OCI-LY3 (cell line): ENCODE measurements around the gene ZNF436.

Experiments used
- H2AFZ ChIP-seq: fragments of 200-600, 300-600 bp; shearing (Covaris generic); 2 replicates; pipeline ENCODE4 v1.6.0; 2014; ENCODE audit warnings: antibody characterized with exemption, low read depth, low read length
- H3K27ac ChIP-seq: fragments of 200-600, 300-600 bp; sonication (generic); 2 replicates; pipeline ENCODE4 v1.5.1; 2014; ENCODE audit warnings: mild to moderate bottlenecking, low read length, moderate library complexity, mixed read lengths
- H3K27me3 ChIP-seq: fragments of 200-600, 300-600 bp; sonication (generic); 2 replicates; pipeline ENCODE4 v1.6.1; 2014; ENCODE audit warnings: low read depth, low read length, mixed read lengths
- H3K36me3 ChIP-seq: fragments of 200-600, 300-600 bp; sonication (generic); replicated peaks from 2 replicates; pipeline ENCODE3; 2014; ENCODE audit warnings: low read depth, low read length, mixed read lengths
- H3K4me1 ChIP-seq: fragments of 300-600, 200-600 bp; sonication (generic); 2 replicates; pipeline ENCODE4 v1.6.1; 2014; ENCODE audit warnings: low read length, mixed read lengths
- H3K4me2 ChIP-seq: fragments of 200-600, 300-600 bp; sonication (generic); 2 replicates; pipeline ENCODE4 v1.6.1; 2014; ENCODE audit warnings: low read length, mixed read lengths
- H3K4me3 ChIP-seq: fragments of 300-600, 200-600 bp; sonication (generic); 2 replicates; pipeline ENCODE4 v1.5.1; 2014; ENCODE audit warnings: antibody characterized with exemption, mild to moderate bottlenecking, low read length, moderate library complexity
- H3K79me2 ChIP-seq: fragments of 300-600, 200-600 bp; shearing (Covaris generic); 2 replicates; pipeline ENCODE4 v1.6.1; 2014; ENCODE audit warnings: mild to moderate bottlenecking, low read length, mixed read lengths
- H3K9ac ChIP-seq: fragments of 300-600, 200-600 bp; shearing (Covaris generic); 2 replicates; pipeline ENCODE4 v1.6.0; 2014; ENCODE audit warnings: mild to moderate bottlenecking, low read length, moderate library complexity
- H3K9me3 ChIP-seq: fragments of 200-600, 300-600 bp; shearing (Covaris generic); 2 replicates; pipeline ENCODE4 v1.6.1; 2014; ENCODE audit warnings: low read length, mixed read lengths; ENCODE audit not compliant: insufficient read depth
- H4K20me1 ChIP-seq: fragments of 200-600, 300-600 bp; sonication (generic); 2 replicates; pipeline ENCODE4 v1.6.1; 2016; ENCODE audit warnings: low read length, mixed read lengths; ENCODE audit not compliant: insufficient read depth
- CTCF ChIP-seq: fragments of 200-600, 300-600 bp; sonication (generic); IDR thresholded peaks from 2 replicates; pipeline ENCODE4 v1.5.1; 2014; ENCODE audit warnings: antibody characterized with exemption, low read length, low read depth
- EZH2phosphoT487 ChIP-seq: fragments of 200-600 bp; shearing (Covaris generic); IDR thresholded peaks from 2 replicates; pipeline ENCODE4 v1.6.1; 2018; ENCODE audit warnings: antibody characterized with exemption, mixed run types, low read depth

ZNF436 gene

GRCh38 chr1:23395849-23396248 is 26.2 kb upstream of the ZNF436 start:
- peaks cover 14% of the 10 kb centered on the region for H3K27me3 ChIP-seq
- H3K36me3 ChIP-seq: no peaks in the 10 kb centered on the region
- H3K4me2 ChIP-seq: no peak overlapping the region
- no peak overlapping the region for H2AFZ ChIP-seq
- H3K4me1 ChIP-seq: no peaks in the 10 kb centered on the region
- no peak overlapping the region for H3K27ac ChIP-seq
- TF ChIP-seq CTCF (no peak), EZH2phosphoT487 (no peak)
- no peaks in the 10 kb centered on the region for H3K79me2 ChIP-seq
- no peaks in the 10 kb centered on the region for H4K20me1 ChIP-seq
- H3K4me3 ChIP-seq: no peak overlapping the region
- H3K9me3 ChIP-seq: no peaks in the 10 kb centered on the region
- no peak overlapping the region for H3K9ac ChIP-seq

GRCh38 chr1:23395154-23395724 is 25.6 kb upstream of the ZNF436 start:
- no peak overlapping the region for H3K9ac ChIP-seq
- no peak overlapping the region for H2AFZ ChIP-seq
- H3K4me1 ChIP-seq: no peaks in the 10 kb centered on the region
- H3K4me2 ChIP-seq: no peak overlapping the region
- H3K4me3 ChIP-seq: no peak overlapping the region
- no peaks in the 10 kb centered on the region for H3K79me2 ChIP-seq
- peaks cover 14% of the 10 kb centered on the region for H3K27me3 ChIP-seq
- no peak overlapping the region for H3K27ac ChIP-seq
- H3K36me3 ChIP-seq: no peaks in the 10 kb centered on the region
- no peaks in the 10 kb centered on the region for H4K20me1 ChIP-seq
- TF ChIP-seq EZH2phosphoT487: no peak
- TF ChIP-seq CTCF: no peak
- H3K9me3 ChIP-seq: no peaks in the 10 kb centered on the region

- no peak overlapping the region for H3K27ac ChIP-seq
- H3K4me2 ChIP-seq: no peak overlapping the region
- H3K36me3 ChIP-seq: no peaks in the 10 kb centered on the region
- H3K27me3 ChIP-seq: peaks cover 17% of the 10 kb centered on the region
- no peak overlapping the region for H3K4me3 ChIP-seq
- H3K79me2 ChIP-seq: no peaks in the 10 kb centered on the region
- H3K4me1 ChIP-seq: no peaks in the 10 kb centered on the region
- TF ChIP-seq EZH2phosphoT487: no peak
- no peak for TF ChIP-seq CTCF
- H4K20me1 ChIP-seq: no peaks in the 10 kb centered on the region
- no peaks in the 10 kb centered on the region for H3K9me3 ChIP-seq
- H2AFZ ChIP-seq: no peak overlapping the region
- no peak overlapping the region for H3K9ac ChIP-seq
Observed at GRCh38 chr1:23394684-23395083, 25.0 kb upstream of the ZNF436 start.

- Histone ChIP-seq H3K79me2 (no peaks in the 10 kb centered on the region), H3K4me1 (no peaks in the 10 kb centered on the region), H3K27me3 (peaks cover 18% of the 10 kb centered on the region), H3K27ac (no peak overlapping the region), H3K4me2 (no peak overlapping the region), H2AFZ (no peak overlapping the region), H3K36me3 (no peaks in the 10 kb centered on the region), H3K4me3 (no peak overlapping the region), H3K9me3 (no peaks in the 10 kb centered on the region), H4K20me1 (no peaks in the 10 kb centered on the region), H3K9ac (no peak overlapping the region)
- TF ChIP-seq EZH2phosphoT487 (no peak), CTCF (no peak)
Observed at GRCh38 chr1:23394181-23394580, 24.5 kb upstream of the ZNF436 start.
